ENCODE results near the gene PAQR5. TPM values are rescaled to one million over a fixed set of nuclear protein-coding genes. Genes with fewer than 3 reads are reported as not detected.
"Not testable (repeated sequence)": the region's sequence is repeated elsewhere in the genome, so short reads cannot be mapped to it uniquely, and the experiment has no call there.

The PAQR5 gene
- total RNA-seq, 1 donor from 2014 or later = 1.5 TPM

DNA sequence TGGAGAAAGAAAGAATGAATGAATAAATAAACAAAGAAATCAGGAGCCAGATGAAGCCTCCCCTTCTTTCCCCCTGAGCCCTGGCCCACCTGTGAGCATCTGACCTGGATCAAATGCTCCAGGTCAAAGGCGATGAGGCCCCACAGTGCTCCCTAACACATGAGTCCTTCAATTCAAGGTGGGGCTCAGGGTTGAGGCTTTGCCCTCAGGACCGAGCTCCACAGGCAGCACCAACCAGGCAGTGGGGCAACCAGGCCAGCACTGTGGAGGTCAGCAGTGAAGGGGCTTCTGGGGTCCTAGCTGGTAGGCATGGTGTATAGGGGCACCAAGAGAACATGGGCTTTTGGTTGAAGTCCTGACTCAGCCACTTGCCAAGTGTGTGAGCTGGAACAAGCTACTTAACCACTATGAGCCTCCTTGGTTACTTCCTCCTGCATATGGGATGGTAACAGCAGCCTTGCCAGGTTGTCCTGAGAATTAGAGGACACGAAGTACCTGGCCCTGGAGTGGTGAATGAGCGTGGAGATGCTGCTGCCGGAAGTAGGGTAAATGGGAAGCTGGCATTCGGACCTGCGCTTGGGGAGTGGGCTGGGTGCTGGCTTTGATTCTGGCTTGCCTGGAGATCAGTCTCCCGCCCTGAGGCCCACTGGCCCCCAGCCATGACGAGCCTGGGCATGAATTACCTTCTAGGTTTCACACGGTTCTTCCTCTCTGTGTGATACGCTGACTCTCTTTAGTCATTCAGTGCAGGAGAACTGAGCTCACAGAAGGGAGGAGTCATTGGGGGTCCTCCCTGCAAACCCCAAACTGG is 10.0 kb upstream of the PAQR5 start:
- H3K27ac Mint-ChIP-seq (ENCODE audit: unreplicated experiment) = no peak overlapping the region
- no peaks in the 10 kb centered on the region for H3K9me3 Mint-ChIP-seq (ENCODE audit: unreplicated experiment)
- peak; percentile 68 for DNase-seq (ENCODE audit: extremely low spot score, unreplicated experiment)
- TF ChIP-seq, protein P1, sequence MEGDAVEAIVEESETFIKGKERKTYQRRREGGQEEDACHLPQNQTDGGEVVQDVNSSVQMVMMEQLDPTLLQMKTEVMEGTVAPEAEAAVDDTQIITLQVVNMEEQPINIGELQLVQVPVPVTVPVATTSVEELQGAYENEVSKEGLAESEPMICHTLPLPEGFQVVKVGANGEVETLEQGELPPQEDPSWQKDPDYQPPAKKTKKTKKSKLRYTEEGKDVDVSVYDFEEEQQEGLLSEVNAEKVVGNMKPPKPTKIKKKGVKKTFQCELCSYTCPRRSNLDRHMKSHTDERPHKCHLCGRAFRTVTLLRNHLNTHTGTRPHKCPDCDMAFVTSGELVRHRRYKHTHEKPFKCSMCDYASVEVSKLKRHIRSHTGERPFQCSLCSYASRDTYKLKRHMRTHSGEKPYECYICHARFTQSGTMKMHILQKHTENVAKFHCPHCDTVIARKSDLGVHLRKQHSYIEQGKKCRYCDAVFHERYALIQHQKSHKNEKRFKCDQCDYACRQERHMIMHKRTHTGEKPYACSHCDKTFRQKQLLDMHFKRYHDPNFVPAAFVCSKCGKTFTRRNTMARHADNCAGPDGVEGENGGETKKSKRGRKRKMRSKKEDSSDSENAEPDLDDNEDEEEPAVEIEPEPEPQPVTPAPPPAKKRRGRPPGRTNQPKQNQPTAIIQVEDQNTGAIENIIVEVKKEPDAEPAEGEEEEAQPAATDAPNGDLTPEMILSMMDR (IDR thresholded peaks at IDR 0.05) = no peak
- H3K4me3 Mint-ChIP-seq (ENCODE audit: unreplicated experiment) = no peak overlapping the region
- no peaks in the 10 kb centered on the region for H3K27me3 Mint-ChIP-seq (ENCODE audit: unreplicated experiment)
- peaks cover 8% of the 10 kb centered on the region for H3K4me1 Mint-ChIP-seq (ENCODE audit: unreplicated experiment)
- no peaks in the 10 kb centered on the region for H3K36me3 Mint-ChIP-seq (ENCODE audit: unreplicated experiment)

DNA sequence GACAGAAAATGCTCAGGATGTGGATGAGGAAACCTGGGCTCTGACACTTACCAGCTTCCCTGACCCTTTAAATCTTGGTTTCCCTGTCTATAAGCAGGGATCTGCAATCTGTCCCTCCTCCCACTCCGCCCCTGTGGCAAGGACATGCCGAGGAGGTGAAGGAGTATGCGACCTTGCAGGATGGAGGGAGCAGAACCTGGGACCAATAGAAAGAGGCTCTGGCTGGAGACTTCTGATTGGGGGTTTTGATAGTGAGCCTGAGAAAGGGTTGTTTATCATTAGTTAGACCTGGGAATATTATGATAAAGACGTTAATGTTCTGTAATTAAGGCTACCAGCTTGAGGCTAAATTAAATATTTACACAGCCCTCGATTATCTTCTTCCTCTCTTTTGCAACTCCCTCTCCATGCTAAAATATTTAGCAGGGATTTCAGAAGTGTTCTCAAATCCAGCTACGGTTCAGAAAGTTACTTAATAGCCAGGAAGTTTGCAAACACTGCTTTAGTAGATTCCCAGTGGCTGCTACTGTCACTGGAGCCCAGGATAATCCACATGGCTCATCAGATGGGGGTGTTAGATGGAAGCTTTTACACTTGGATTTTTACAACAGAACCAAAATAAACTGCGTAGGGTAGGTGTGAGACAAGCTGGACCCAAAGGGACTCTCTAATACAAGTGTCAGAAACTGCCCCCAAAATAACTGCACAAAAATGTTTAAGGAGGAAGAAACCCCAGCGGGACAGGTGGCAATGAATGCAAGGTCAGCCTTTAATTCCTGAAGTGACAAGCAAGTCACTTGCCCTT is 9.2 kb upstream of the PAQR5 start:
- Mint-ChIP-seq H3K4me3 (ENCODE audit: unreplicated experiment) (no peak overlapping the region), H3K27me3 (ENCODE audit: unreplicated experiment) (no peaks in the 10 kb centered on the region), H3K9me3 (ENCODE audit: unreplicated experiment) (no peaks in the 10 kb centered on the region), H3K4me1 (ENCODE audit: unreplicated experiment) (peaks cover 8% of the 10 kb centered on the region), H3K36me3 (ENCODE audit: unreplicated experiment) (no peaks in the 10 kb centered on the region), H3K27ac (ENCODE audit: unreplicated experiment) (no peak overlapping the region)
- TF ChIP-seq, protein P1 (IDR thresholded peaks at IDR 0.05) = no peak
- DNase-seq (ENCODE audit: extremely low spot score, unreplicated experiment) = no peak

DNA sequence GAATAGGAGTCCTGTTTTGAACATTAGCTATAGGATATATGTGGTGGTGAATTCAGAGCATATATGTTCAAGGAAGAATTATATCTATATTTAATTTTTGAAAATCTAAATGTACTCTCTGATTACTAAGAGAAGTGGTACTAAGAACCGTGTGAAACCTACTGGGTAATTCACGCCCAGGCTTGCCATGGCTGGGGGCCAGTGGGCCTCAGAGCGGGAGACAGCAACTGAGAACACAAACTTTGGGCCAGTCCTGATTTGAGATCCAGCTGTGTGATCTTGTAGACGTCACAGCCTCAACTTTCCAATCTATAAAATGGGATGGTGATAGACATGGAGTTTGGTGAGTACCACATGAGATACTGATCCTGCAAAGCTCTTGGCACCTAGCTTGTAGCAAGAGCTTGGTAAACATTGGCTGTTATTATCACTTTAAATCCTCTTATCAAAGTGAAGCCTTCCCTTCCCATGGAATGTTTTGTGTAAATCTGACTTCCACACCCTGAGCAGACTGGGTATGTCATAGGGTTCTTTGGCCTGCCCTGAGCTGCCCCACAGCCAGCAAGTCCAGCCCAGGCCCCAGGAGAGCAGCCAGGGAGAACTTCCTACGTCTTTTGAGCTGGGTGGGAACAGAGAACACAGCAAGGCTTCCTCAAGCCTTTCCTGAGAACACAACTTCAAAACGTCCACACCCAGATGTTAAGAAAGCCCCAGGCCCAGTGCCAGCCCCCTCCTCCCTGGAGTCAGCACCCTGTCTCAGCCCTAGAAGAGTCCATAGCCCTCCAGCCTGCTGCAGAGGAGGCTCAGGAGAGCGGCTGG is 8.2 kb upstream of the PAQR5 start:
- Mint-ChIP-seq H3K27ac (ENCODE audit: unreplicated experiment) (no peak overlapping the region), H3K4me3 (ENCODE audit: unreplicated experiment) (no peak overlapping the region), H3K36me3 (ENCODE audit: unreplicated experiment) (no peaks in the 10 kb centered on the region), H3K27me3 (ENCODE audit: unreplicated experiment) (no peaks in the 10 kb centered on the region), H3K4me1 (ENCODE audit: unreplicated experiment) (peaks cover 8% of the 10 kb centered on the region), H3K9me3 (ENCODE audit: unreplicated experiment) (no peaks in the 10 kb centered on the region)
- TF ChIP-seq, protein P1 (IDR thresholded peaks at IDR 0.05) = no peak
- DNase-seq (ENCODE audit: extremely low spot score, unreplicated experiment) = no peak

DNA sequence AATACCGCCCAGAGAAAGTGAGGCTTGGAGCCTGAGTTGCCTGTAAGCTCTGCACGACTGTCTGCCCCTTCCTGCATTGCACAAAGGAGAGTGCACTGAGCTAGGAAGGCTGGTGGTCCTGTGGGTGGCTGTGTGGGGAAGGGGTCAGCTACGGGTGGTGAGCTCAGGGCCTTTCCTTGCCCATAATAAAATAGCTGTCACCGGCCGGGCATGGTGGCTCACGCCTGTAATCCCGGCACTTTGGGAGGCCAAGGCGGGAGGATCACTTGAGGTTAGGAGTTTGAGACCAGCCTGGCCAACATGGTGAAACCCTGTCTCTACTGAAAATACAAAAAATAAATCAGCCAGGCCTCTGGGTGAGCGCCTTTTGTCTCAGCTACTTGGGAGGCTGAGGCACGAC is 7.1 kb upstream of the PAQR5 start:
- H3K9me3 Mint-ChIP-seq (ENCODE audit: unreplicated experiment); H3K27me3 Mint-ChIP-seq (ENCODE audit: unreplicated experiment); H3K36me3 Mint-ChIP-seq (ENCODE audit: unreplicated experiment); H3K27ac Mint-ChIP-seq (ENCODE audit: unreplicated experiment); H3K4me1 Mint-ChIP-seq (ENCODE audit: unreplicated experiment); DNase-seq (ENCODE audit: extremely low spot score, unreplicated experiment); H3K4me3 Mint-ChIP-seq (ENCODE audit: unreplicated experiment): not testable (repeated sequence)

DNA sequence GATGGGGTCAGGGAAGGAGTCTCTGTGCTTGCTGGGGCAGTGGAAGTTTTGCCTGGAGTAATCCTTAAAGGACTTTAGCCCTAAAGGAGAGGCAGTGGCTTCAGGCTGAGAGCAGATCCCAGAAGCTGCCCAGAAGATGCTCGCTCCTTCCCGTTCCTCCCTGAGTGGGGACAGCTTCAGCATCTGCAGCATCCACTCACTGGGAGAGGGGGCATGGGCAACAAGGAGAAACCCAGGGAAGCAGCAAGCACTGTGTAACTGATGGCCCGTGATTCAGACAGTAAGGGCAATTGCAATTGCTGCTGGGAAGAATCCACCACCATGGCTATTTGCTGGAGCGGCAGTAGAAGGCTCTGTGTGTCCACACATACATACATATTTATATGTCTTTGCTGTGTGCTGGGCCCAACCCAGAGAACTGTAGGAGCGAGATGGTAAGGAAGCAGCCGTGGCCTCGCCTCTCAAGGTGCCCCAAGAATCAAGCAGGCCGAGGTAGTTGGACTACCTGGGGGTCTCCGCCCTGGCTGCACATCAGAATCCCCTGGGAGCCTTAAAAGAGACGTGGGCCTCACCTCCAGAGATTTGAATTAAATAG is 5.8 kb upstream of the PAQR5 start:
- no peak overlapping the region for H3K27ac Mint-ChIP-seq (ENCODE audit: unreplicated experiment)
- H3K4me1 Mint-ChIP-seq (ENCODE audit: unreplicated experiment) = peaks cover 8% of the 10 kb centered on the region
- no peak for DNase-seq (ENCODE audit: extremely low spot score, unreplicated experiment)
- TF ChIP-seq, protein P1 (IDR thresholded peaks at IDR 0.05) = no peak
- H3K36me3 Mint-ChIP-seq (ENCODE audit: unreplicated experiment) = no peaks in the 10 kb centered on the region
- no peak overlapping the region for H3K4me3 Mint-ChIP-seq (ENCODE audit: unreplicated experiment)
- no peaks in the 10 kb centered on the region for H3K9me3 Mint-ChIP-seq (ENCODE audit: unreplicated experiment)
- peaks cover 5% of the 10 kb centered on the region for H3K27me3 Mint-ChIP-seq (ENCODE audit: unreplicated experiment)
